Stimulated activated naive B cell treated with anti-CD40 and anti-IgM and Interleukin-4, amounts not matched to agents 10 μg/mL and 1 μg/mL and 100 μg/mL, for 72 hours (primary cell): ENCODE results near the gene ZC3H4.
"Not testable (repeated sequence)": the region's sequence is repeated elsewhere in the genome, so short reads cannot be mapped to it uniquely, and the experiment has no call there.

Experiments used
- ATAC-seq, 2 donors: fragments of 150-1000 bp; cut with Tn5 transposase; replicated peaks; 2 replicates each; pipeline ENCODE4 v1.10.0; 2021; ENCODE audit warnings: moderate library complexity in 1 of 2
- DNase-seq: peaks from one replicate; pipeline ENCODE4 v3.0.0; 2021
- H3K27ac Mint-ChIP-seq: one replicate; pipeline ENCODE4 v1.8.0; 2022; ENCODE audit warnings: mild to moderate bottlenecking, mixed read lengths
- H3K27me3 Mint-ChIP-seq, 2 donors: one replicate each; pipeline ENCODE4 v1.8.0; 2022; ENCODE audit warnings: mixed read lengths in 2 of 2
- H3K36me3 Mint-ChIP-seq, 2 donors: one replicate each; pipeline ENCODE4 v1.8.0; 2022; ENCODE audit warnings: mixed read lengths in 2 of 2, mild to moderate bottlenecking in 1 of 2
- H3K4me1 Mint-ChIP-seq, 2 donors: one replicate each; pipeline ENCODE4 v1.8.0; 2022; ENCODE audit warnings: mixed read lengths in 2 of 2, mild to moderate bottlenecking in 1 of 2
- H3K4me3 Mint-ChIP-seq, 2 donors: one replicate each; pipeline ENCODE4 v1.8.0; 2022; ENCODE audit warnings: mild to moderate bottlenecking in 2 of 2, mixed read lengths in 2 of 2, moderate library complexity in 1 of 2
- H3K9me3 Mint-ChIP-seq, 2 donors: one replicate each; pipeline ENCODE4 v1.8.0; 2022; ENCODE audit warnings: mixed read lengths in 2 of 2, mild to moderate bottlenecking in 1 of 2

The ZC3H4 gene

GRCh38 chr19:47145639-47146486 is 32.3 kb upstream of the ZC3H4 start:
- no peak for DNase-seq
- H3K36me3 Mint-ChIP-seq: peaks cover 27 to 50% of the 10 kb centered on the region in 2 donors
- no peak overlapping the region for H3K4me3 Mint-ChIP-seq
- no peak overlapping the region for H3K27ac Mint-ChIP-seq
- H3K27me3 Mint-ChIP-seq: no peaks in the 10 kb centered on the region
- peaks cover 6 to 13% of the 10 kb centered on the region in 2 donors for H3K4me1 Mint-ChIP-seq
- ATAC-seq: no peak
- no peaks in the 10 kb centered on the region for H3K9me3 Mint-ChIP-seq

GRCh38 chr19:47144630-47145029 is 31.1 kb upstream of the ZC3H4 start:
- no peak for ATAC-seq

GRCh38 chr19:47143322-47144073 is 29.9 kb upstream of the ZC3H4 start:
- H3K27me3 Mint-ChIP-seq: no peaks in the 10 kb centered on the region
- ATAC-seq (no peak), DNase-seq (no peak)
- H3K27ac Mint-ChIP-seq: no peak overlapping the region
- H3K4me3 Mint-ChIP-seq: no peak overlapping the region
- peaks cover 27 to 48% of the 10 kb centered on the region in 2 donors for H3K36me3 Mint-ChIP-seq
- H3K4me1 Mint-ChIP-seq: peaks cover 15 to 19% of the 10 kb centered on the region in 2 donors
- H3K9me3 Mint-ChIP-seq: no peaks in the 10 kb centered on the region

More at GRCh38 chr19:47144630-47145029, 31.1 kb upstream of the ZC3H4 start:
- Mint-ChIP-seq H3K4me1 (peaks cover 6 to 13% of the 10 kb centered on the region in 2 donors), H3K36me3 (peaks cover 27 to 42% of the 10 kb centered on the region in 2 donors), H3K9me3 (no peaks in the 10 kb centered on the region), H3K27ac (no peak overlapping the region), H3K27me3 (no peaks in the 10 kb centered on the region), H3K4me3 (no peak overlapping the region)
- no peak for DNase-seq

GRCh38 chr19:47142779-47143178 is 29.2 kb upstream of the ZC3H4 start:
- H3K27ac Mint-ChIP-seq: no peak overlapping the region
- no peaks in the 10 kb centered on the region for H3K9me3 Mint-ChIP-seq
- peaks cover 23 to 46% of the 10 kb centered on the region in 2 donors for H3K36me3 Mint-ChIP-seq
- no peak overlapping the region for H3K4me3 Mint-ChIP-seq
- H3K27me3 Mint-ChIP-seq: no peaks in the 10 kb centered on the region
- DNase-seq (no peak), ATAC-seq (no peak)
- peaks cover 18 to 19% of the 10 kb centered on the region in 2 donors for H3K4me1 Mint-ChIP-seq

- no peak for DNase-seq
- no peaks in the 10 kb centered on the region for H3K27me3 Mint-ChIP-seq
- peaks cover 19 to 22% of the 10 kb centered on the region in 2 donors for H3K4me1 Mint-ChIP-seq
- no peak overlapping the region for H3K27ac Mint-ChIP-seq
- H3K9me3 Mint-ChIP-seq: no peaks in the 10 kb centered on the region
- ATAC-seq: no peak
- no peak overlapping the region for H3K4me3 Mint-ChIP-seq
- H3K36me3 Mint-ChIP-seq: peaks cover 20 to 41% of the 10 kb centered on the region in 2 donors
Measured at GRCh38 chr19:47141695-47142094, 28.1 kb upstream of the ZC3H4 start.

GRCh38 chr19:47141252-47141651 is 27.7 kb upstream of the ZC3H4 start:
- Mint-ChIP-seq H3K36me3 (peaks cover 16 to 39% of the 10 kb centered on the region in 2 donors), H3K4me1 (peaks cover 20 to 26% of the 10 kb centered on the region in 2 donors)
- not testable (repeated sequence) for ATAC-seq, H3K4me3 Mint-ChIP-seq, DNase-seq, H3K27me3 Mint-ChIP-seq, H3K9me3 Mint-ChIP-seq, H3K27ac Mint-ChIP-seq

- Mint-ChIP-seq H3K27me3 (peaks cover 3 to 4% of the 10 kb centered on the region in 2 donors), H3K36me3 (peaks cover 25 to 59% of the 10 kb centered on the region in 2 donors), H3K27ac (peak overlapping the region; percentile 31), H3K4me3 (no peak overlapping the region), H3K4me1 (peaks cover 42 to 71% of the 10 kb centered on the region in 2 donors), H3K9me3 (peaks cover 3 to 4% of the 10 kb centered on the region in 2 donors)
- no peak for DNase-seq
- ATAC-seq: no peak
Measured at GRCh38 chr19:47135156-47135555, 21.6 kb upstream of the ZC3H4 start.

GRCh38 chr19:47134545-47134944 is 21.0 kb upstream of the ZC3H4 start:
- DNase-seq (no peak), ATAC-seq (no peak)
- H3K27me3 Mint-ChIP-seq: peaks cover 3 to 4% of the 10 kb centered on the region in 2 donors
- peak overlapping the region; percentile 51 for H3K27ac Mint-ChIP-seq
- peaks cover 25 to 59% of the 10 kb centered on the region in 2 donors for H3K36me3 Mint-ChIP-seq
- peaks cover 42 to 71% of the 10 kb centered on the region in 2 donors for H3K4me1 Mint-ChIP-seq
- peaks cover 3 to 4% of the 10 kb centered on the region in 2 donors for H3K9me3 Mint-ChIP-seq
- H3K4me3 Mint-ChIP-seq: no peak overlapping the region

- Mint-ChIP-seq H3K9me3 (peaks cover 3 to 4% of the 10 kb centered on the region in 2 donors), H3K36me3 (peaks cover 25 to 47% of the 10 kb centered on the region in 2 donors), H3K4me1 (peaks cover 35 to 58% of the 10 kb centered on the region in 2 donors), H3K4me3 (peak overlapping the region in 1 of 2 donors; percentile 4), H3K27me3 (peaks cover 3 to 4% of the 10 kb centered on the region in 2 donors), H3K27ac (no peak overlapping the region)
- ATAC-seq (no peak), DNase-seq (no peak)
Measured at GRCh38 chr19:47133021-47133471, 19.5 kb upstream of the ZC3H4 start.

- Mint-ChIP-seq H3K27ac (peak overlapping the region; percentile 9), H3K4me3 (peak overlapping the region; percentile 94 to 98), H3K27me3 (peaks cover 3 to 4% of the 10 kb centered on the region in 2 donors), H3K9me3 (peaks cover 3 to 4% of the 10 kb centered on the region in 2 donors), H3K4me1 (peaks cover 35 to 58% of the 10 kb centered on the region in 2 donors), H3K36me3 (peaks cover 25 to 47% of the 10 kb centered on the region in 2 donors)
- DNase-seq (no peak), ATAC-seq (no peak)
Measured at GRCh38 chr19:47132194-47132852, 18.7 kb upstream of the ZC3H4 start.

- H3K36me3 Mint-ChIP-seq: peaks cover 21 to 39% of the 10 kb centered on the region in 2 donors
- peaks cover 3 to 4% of the 10 kb centered on the region in 2 donors for H3K27me3 Mint-ChIP-seq
- DNase-seq (peak; percentile 97), ATAC-seq (peak; percentile 91 to 94)
- H3K9me3 Mint-ChIP-seq: peaks cover 3 to 4% of the 10 kb centered on the region in 2 donors
- peak within 1 kb of the TSS; percentile 94 to 98 for H3K4me3 Mint-ChIP-seq
- peak within 1 kb of the TSS; percentile 99 for H3K27ac Mint-ChIP-seq
- peaks cover 33 to 51% of the 10 kb centered on the region in 2 donors for H3K4me1 Mint-ChIP-seq
Measured at GRCh38 chr19:47130589-47131227, 17.1 kb upstream of the ZC3H4 start, which contains the start of gene SAE1. SAE1 (plus strand) TSS chr19:47130835; CDS start chr19:47130931, 96 bp downstream.

- no peak for ATAC-seq
- DNase-seq: no peak
- peaks cover 3 to 4% of the 10 kb centered on the region in 2 donors for H3K27me3 Mint-ChIP-seq
- H3K4me3 Mint-ChIP-seq: peak overlapping the region; percentile 94 to 98
- peaks cover 3 to 4% of the 10 kb centered on the region in 2 donors for H3K9me3 Mint-ChIP-seq
- peaks cover 21 to 34% of the 10 kb centered on the region in 2 donors for H3K36me3 Mint-ChIP-seq
- H3K4me1 Mint-ChIP-seq: peaks cover 30 to 46% of the 10 kb centered on the region in 2 donors
- H3K27ac Mint-ChIP-seq: peak overlapping the region; percentile 99
Measured at GRCh38 chr19:47130120-47130588, 16.6 kb upstream of the ZC3H4 start.

- H3K4me3 Mint-ChIP-seq: no peak overlapping the region
- H3K27ac Mint-ChIP-seq: no peak overlapping the region
- DNase-seq: no peak
- ATAC-seq: no peak
- H3K9me3 Mint-ChIP-seq: peaks cover 3 to 4% of the 10 kb centered on the region in 2 donors
- H3K4me1 Mint-ChIP-seq: peaks cover 30 to 43% of the 10 kb centered on the region in 2 donors
- peaks cover 3 to 4% of the 10 kb centered on the region in 2 donors for H3K27me3 Mint-ChIP-seq
- H3K36me3 Mint-ChIP-seq: peaks cover 20 to 32% of the 10 kb centered on the region in 2 donors
Measured at GRCh38 chr19:47129579-47129978, 16.0 kb upstream of the ZC3H4 start.
